Caki2 (cell line): ENCODE data around the gene CD300A. TPM values are rescaled to one million over a fixed set of nuclear protein-coding genes. Genes with fewer than 3 reads are reported as not detected.

ENCODE experiments used
- DNase-seq: peaks from one replicate; pipeline ENCODE4 v3.0.0-alpha.2; 2015; ENCODE audit warnings: low read depth
- in situ Hi-C: cut with HindIII; loops from 2 replicates; pipeline ENCODE4 v1.10.0; 2016; ENCODE audit warnings: low sequenced_read_pairs, low pct_unique_long_range_greater_than_20kb, mixed read lengths
- total RNA-seq: library from RNA; depleted of rRNA; stranded (reverse); fragments of >200 nt; shearing (Covaris generic); gene quantifications from 2 replicates; pipeline ENCODE4 v1.2.3, GENCODE V29; 2014; ENCODE audit warnings: low replicate concordance

Gene CD300A
- total RNA-seq, 1 experiment from 2014 or later = not detected

DNA sequence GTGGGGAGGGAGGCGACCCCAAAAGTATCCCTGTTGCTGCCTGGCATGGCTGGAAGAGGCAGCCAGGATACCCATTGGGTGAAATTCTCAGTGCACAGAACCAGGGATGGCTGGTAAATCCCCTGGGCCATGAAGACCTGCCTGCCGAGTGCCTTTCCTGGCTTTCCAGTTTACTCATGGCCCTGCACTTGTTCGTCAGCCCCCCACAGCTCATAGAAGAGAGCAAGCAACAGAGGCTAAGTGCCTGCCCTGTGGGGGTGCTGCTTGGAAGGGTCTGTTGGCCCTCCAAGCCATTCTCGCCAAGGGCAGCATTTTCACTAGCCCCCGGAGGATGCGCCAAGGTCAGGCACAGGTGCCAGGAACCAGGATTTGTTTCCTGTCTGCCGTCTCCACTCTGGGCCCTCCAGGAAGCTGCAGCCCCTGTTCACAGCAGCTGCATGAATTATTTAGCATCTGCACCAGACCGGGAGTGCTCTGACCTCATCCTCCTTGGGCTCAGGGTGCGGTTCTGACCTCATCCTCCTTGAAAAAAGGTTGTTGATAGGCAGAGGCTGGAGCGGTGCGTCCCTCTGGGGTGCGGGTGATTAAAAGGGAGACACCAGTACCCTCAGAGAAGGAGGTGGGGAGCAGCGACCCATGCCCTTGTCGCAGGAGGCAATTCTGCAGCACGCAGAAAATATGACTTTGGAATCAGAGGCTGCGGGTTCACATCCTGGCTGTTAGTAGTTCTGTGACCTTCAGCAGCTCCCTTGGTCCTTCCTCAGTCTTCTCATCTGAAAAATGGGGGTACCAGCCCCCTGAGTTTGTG, 14.2 kb upstream of the CD300A start:
- in situ Hi-C loops = no loop called here

GRCh38 chr17:74452841-74453661, 13.4 kb upstream of the CD300A start:
- in situ Hi-C loops = no loop called here
- DNase-seq = no peak

More for the DNA sequence above, 14.2 kb upstream of the CD300A start:
- no peak for DNase-seq

GRCh38 chr17:74453665-74454196, 12.7 kb upstream of the CD300A start:
- no peak for DNase-seq
- in situ Hi-C loops = no loop called here

DNA sequence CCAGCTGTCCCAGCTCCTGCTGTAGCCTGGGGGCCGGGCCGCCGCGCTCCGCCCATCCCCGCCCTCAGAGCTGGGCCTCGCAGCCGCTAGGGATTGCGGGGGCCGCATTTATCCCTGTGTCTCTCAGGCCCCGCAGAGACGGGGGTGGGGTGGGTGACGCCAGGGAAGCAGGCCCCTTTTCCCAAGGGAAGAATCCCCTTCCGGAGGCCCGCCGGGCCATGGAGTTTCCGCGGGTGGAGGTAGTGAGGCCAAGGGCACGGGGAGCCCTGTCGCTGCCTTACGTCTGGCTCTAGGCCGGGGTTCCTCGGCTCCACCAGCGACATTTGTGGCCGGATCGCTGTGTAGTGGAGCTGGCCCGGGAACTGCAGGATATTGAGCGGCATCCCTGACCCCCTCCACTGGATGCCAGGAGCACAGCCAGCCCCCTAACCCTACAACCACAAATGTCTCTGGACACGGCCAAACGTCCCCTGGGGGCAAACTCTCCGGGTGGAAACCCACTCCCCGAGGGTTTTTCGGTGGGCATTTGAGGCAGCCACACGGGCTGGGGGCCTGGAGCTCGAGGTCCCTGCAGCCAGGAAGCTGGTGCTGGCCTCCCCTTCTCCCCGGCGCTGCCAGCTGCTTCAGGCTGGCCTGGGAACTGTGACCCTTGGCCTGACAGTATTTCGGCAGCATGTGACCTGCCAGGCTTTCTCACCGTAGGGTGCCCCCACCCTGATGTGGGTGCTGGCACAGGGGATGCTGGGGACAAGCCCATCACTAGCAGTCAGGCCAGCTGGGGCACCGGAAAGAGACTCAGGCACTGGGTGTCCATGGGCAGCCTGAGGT, 12.0 kb upstream of the CD300A start:
- DNase-seq = peak; percentile 63
- in situ Hi-C loops = no loop called here

- in situ Hi-C loops = no loop called here
- no peak for DNase-seq
Observed at GRCh38 chr17:74455025-74455545, 11.3 kb upstream of the CD300A start.

DNA sequence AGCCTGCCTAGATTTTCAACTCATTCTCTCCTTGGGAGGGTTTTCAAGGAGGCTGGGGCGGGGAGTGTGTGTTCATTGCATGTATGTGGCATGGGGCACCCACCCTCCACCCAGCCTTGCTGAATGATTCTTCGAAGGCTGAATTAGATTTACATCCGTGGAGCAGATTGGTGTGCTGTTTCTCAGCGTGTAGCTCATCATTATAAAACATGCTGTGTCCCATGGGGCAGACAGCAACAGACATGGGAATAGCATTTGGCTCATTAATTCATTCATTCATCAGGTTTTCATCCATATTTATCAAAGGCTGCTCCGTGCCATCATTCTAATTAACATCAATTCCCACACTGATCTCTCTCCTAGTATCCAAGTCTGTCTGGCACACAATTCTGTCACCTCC, 10.6 kb upstream of the CD300A start:
- no peak for DNase-seq
- in situ Hi-C loops = no loop called here

GRCh38 chr17:74457146-74457819, 9.2 kb upstream of the CD300A start:
- in situ Hi-C loops = no loop called here
- DNase-seq = peak; percentile 37

DNA sequence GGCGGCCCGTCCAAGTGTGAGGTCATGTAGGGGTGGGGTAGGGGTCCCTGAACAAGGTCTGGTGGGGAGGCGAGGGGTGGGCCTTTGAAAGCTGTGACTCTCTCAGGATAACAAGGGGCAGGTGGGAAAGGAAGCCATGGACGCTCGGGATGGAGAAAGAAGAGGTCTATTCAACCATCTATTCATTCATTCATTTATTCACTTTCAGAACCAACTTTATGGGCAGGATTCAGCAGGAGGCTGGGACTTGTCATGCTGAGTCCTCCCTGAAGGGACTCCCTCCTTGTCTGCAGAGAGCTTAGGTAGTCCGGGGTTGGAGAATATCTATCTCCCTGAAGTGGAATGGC, 8.6 kb upstream of the CD300A start:
- in situ Hi-C loops = no loop called here
- no peak for DNase-seq

DNA sequence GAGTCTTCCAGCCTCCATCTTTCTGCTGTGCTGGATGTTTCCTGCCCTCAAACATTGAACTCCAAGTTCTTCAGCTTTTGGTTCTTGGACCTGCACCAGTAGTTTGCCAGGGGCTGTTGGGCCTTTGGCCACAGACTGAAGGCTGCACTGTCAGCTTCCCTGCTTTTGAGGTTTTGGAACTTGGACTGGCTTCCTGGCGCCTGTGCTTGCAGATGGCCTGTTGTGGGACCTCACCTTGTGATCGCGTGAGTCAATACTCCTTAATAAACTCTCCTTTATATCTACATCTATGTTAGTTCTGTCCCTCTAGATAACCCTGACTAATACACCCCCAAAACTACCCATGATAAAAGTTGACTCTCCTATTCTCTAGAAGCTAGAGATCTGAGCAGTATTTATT, 7.6 kb upstream of the CD300A start:
- no peak for DNase-seq
- in situ Hi-C loops = no loop called here

DNA sequence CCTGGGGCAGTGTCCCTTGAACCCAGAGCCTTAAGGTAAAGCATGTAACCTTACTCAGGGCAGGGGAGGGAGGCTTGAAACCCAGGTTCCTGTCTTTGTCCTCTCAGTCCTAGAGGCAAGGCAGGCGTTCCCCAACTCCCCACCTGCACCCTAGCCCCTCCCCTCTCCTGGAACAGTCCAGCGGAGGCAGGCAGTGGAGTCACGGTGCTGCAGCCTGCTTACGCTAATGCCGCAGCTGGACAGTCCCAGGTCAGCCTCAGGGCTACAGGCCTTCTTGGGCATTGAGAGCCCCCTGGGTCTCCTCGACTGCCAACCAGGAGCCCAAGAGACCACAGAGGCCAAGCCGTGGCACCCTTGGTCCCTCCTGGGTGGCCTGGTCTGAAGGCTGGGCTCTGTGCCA, 6.8 kb upstream of the CD300A start:
- in situ Hi-C loops = no loop called here
- DNase-seq = no peak

DNA sequence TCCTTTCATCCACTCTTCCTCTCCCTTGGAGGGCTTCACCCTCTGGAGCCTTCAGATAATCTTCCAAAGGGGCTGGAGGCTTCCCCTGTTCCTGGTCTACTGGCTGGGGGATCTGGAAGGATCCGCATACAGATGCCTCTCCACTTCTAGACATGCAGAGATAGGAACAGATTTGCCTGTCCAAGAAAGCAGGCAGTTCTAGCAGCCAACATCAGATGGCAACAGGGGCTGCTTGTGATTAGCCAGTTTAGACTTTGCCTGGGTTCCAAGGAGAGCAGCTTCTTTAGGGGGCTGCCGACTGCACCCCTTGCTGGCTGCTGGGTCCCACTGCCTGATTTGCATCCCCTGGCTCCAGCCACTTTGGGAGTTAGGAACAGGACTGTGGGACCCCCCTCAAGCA, 6.2 kb upstream of the CD300A start:
- DNase-seq = no peak
- in situ Hi-C loops = no loop called here

DNA sequence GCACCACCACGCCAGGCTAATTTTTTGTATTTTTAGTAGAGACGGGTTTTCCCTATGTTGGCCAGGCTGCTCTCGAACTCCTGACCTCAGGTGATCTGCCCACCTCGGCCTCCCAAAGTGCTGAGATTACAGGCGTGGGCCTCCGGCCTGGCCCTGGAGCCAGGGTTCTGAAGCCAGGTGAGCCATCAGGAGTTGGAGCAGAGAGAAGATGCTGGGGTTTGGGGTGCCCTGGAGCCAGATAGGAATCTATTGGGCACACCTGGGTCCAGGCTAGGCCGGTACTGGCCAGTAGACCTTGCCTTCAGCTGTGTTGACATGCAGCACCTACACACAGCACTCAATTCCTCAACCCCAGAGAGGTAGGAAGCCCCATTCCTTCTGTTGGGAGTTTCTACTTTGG, 5.4 kb upstream of the CD300A start:
- no peak for DNase-seq
- in situ Hi-C loops = no loop called here

DNA sequence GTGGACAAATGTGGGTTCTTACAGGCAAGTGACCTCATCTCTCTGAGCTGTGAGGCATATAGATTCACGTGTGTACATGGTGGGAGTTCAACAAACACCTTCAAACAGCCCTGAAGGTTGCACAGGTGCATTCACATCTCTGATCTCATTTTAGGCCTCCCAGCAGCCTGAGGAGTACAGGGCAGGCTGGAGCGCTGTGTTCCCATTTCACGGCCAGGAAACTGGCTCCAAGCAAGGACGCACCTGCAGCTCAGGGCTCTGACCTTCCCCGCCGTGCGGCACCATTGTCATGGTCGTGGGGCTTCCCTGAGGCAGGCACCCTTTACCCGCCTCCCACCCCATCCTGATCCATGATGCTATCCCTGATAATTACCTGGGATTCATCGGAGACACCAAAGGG, 4.8 kb upstream of the CD300A start:
- DNase-seq = no peak
- in situ Hi-C loops = no loop called here

DNA sequence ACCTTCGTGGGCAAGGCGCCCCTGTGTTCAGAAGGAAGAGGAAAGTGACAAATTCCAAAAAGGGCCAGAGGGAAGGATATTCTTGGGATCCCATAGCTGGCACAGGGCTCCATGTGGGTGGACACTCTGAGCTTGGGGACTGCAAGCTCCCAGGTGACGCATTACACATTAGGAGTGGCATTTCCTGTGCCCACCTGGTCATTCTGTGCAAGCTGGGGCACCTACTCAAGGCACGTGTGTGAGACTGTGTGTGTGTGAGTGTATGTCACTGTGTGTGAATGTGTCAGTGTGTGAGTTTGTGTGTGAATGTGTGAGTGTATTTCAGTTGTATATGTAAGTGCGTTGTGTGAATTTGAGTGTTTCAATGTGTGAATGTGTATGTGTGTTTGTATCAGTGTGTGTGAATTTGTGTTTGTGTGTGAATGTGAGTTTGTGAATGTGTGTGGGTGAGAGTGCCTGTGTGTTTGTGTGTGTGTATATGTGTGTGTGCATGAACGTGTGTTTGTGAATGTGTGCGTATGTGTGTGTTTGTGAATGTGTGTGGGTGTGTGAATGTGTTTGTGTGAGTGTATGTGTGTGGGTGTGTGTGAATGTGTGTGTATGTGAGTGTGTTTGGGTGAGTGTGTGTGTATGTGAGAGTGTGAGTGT, 1.6 kb upstream of the CD300A start:
- no peak for DNase-seq
- in situ Hi-C loops = no loop called here

DNA sequence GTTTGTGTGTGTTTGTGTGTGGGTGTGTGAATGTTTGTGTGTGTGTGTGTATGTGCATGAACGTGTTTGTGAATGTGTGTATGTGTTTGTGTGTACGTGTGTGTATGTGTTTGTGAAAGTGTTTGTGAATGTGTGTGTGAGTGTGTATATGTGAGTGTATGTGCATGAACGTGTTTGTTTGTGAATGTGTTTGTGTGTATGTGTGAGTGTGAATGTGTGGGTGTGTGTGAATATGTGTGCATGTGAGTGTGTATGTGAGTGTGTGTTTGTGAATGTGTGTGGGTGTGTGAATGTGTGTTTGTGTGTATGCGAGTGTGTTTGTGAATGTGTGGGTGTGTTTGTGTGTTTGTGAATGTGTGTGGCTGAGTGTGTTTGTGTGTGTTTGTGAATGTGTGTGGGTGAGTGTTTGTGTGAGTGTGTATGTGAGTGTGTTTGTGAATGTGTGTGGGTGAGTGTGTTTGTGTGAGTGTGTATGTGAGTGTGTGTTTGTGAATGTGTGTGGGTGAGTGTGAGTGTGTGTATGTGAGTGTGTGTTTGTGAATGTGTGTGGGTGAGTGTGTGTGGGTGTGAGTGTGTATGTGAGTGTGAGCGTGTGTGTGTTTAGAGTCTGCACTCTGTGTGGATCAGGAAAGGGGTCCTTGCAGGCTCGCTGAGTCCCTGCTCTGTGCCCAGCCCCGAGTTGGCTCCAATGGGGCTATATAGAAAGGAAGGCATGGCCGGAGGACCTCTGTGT, 890 bp upstream of the CD300A start:
- in situ Hi-C loops = no loop called here
- DNase-seq = no peak

GRCh38 chr17:74466828-74467184, 372 bp downstream of the CD300A start:
- DNase-seq = no peak
- in situ Hi-C loops = no loop called here
